A549 (cell line): ENCODE data around the gene ARMS2.

Experiments
- CTCF ChIP-seq: fragments of >200 bp; sonication (Bioruptor Twin); formaldehyde crosslinking; IDR thresholded peaks from 3 replicates; pipeline ENCODE4 v1.5.1; 2016
- EHF ChIP-seq: fragments of 250-450 bp; sonication (Bioruptor Pico); IDR thresholded peaks from 2 replicates; pipeline ENCODE4 v1.5.0; 2020; ENCODE audit warnings: mild to moderate bottlenecking
- FOXS1 ChIP-seq: fragments of 250-450 bp; sonication (Bioruptor Pico); IDR thresholded peaks from 2 replicates; pipeline ENCODE4 v1.5.0; 2020; ENCODE audit warnings: mild to moderate bottlenecking, moderate library complexity
- MAZ ChIP-seq: fragments of 150-350 bp; IDR thresholded peaks from 2 replicates; pipeline ENCODE4 v1.6.1; 2014; ENCODE audit warnings: antibody characterized with exemption, low read depth, low read length, borderline replicate concordance
- POLR2A ChIP-seq: IDR thresholded peaks from 2 replicates; pipeline ENCODE4 v1.6.1; 2012; ENCODE audit warnings: mild to moderate bottlenecking, low read length
- POLR2AphosphoS2 ChIP-seq: conservative IDR thresholded peaks from 2 replicates; pipeline ENCODE4 v1.6.1; 2012; ENCODE audit warnings: low read length, improper control_type of control experiment, inconsistent platforms
- REST ChIP-seq: fragments of 200-600 bp; sonication (generic); IDR thresholded peaks from 2 replicates; pipeline ENCODE4 v1.6.1; 2016; ENCODE audit warnings: antibody characterized with exemption, mild to moderate bottlenecking, moderate library complexity
- RFX5 ChIP-seq: fragments of 450-650 bp; IDR thresholded peaks from 2 replicates; pipeline ENCODE4 v1.7.1; 2014; ENCODE audit warnings: antibody characterized with exemption, mild to moderate bottlenecking, moderate library complexity
- SMC3 ChIP-seq: fragments of >200 bp; sonication (Bioruptor Twin); formaldehyde crosslinking; IDR thresholded peaks from 3 replicates; pipeline ENCODE4 v1.6.1; 2018; ENCODE audit warnings: inconsistent platforms
- ZC3H11A ChIP-seq: fragments of 450-650 bp; IDR thresholded peaks from 2 replicates; pipeline ENCODE4 v1.6.1; 2014; ENCODE audit warnings: antibody characterized with exemption, mild to moderate bottlenecking
- TF ChIP-seq, protein P1 (sequence below): IDR thresholded peaks from 2 replicates; pipeline ENCODE4 v1.6.1; 2012

DNA sequence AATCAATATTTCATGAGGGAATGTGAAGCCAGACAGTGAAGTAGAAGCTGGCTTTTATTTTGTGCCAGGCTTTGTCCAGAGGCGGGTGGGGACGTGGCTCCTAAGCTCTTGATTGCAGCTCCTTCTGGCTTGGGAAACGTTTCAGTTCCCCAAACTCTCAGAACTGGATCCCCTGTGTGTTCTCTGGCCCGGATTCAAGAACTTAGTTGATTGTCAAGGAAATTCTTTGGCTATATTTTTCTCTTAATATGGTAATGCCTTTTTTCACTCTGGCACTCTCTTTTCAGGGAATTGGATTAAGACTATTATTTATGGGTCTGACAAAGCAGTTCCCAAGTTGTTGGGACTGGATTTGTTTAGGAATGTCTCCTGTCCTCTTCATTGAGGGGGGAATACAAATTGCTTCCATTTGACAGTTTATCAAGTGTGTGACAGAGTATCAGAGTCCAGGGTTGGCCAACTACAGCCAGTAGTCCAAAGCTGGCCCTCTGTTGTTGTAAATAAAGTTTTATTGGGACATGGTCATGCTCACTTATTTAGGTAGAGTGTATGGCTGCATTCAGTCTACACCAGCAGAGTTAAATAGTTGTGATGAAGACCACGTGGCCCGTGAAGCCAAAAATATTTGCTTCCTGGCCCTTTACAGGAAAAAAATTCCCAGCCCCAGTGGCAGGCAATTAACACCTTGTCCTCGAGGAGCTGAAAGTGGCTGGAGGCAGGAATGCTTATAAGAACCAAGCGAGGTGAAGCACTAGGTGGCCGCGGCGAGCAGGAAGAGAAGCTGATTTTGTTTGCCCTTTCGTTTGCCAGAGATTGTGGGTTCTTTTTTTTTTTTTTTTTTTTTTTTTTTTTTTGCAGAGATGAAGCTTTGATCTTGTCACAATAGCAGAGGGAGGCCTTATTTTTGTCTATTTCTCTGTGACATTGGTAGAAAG lies 41.2 kb downstream of the ARMS2 start:
- TF ChIP-seq ZC3H11A (no peak), CTCF (no peak), POLR2A (no peak), SMC3 (no peak), POLR2AphosphoS2 (no peak), RFX5 (no peak), REST (no peak), EHF (no peak), FOXS1 (CRISPR knock-in tag) (no peak), MAZ (no peak)
- TF ChIP-seq, protein P1, sequence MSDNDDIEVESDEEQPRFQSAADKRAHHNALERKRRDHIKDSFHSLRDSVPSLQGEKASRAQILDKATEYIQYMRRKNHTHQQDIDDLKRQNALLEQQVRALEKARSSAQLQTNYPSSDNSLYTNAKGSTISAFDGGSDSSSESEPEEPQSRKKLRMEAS = no peak
